Skeletal muscle tissue (tissue), 4 donors: ENCODE measurements around the gene ZNF493. TPM values are rescaled to one million over a fixed set of nuclear protein-coding genes. Genes with fewer than 3 reads are reported as not detected.

ENCODE experiments used
- H3K27ac ChIP-seq: one replicate; pipeline ENCODE4 v1.7.0; 2013; ENCODE audit warnings: mild to moderate bottlenecking, low read depth, low read length, inconsistent platforms
- H3K27me3 ChIP-seq, 3 donors: one replicate each; pipeline ENCODE4 v1.7.0; 2013; ENCODE audit warnings: low read length in 3 of 3; ENCODE audit not compliant: control insufficient read depth in 3 of 3, insufficient read depth in 3 of 3
- H3K36me3 ChIP-seq, 3 donors: one replicate each; pipeline ENCODE4 v1.7.0; 2013; ENCODE audit warnings: low read length in 3 of 3; ENCODE audit not compliant: control insufficient read depth in 3 of 3, insufficient read depth in 3 of 3
- H3K4me1 ChIP-seq, 3 donors: one replicate each; pipeline ENCODE4 v1.7.0; 2013; ENCODE audit warnings: low read length in 3 of 3, mild to moderate bottlenecking in 3 of 3; ENCODE audit not compliant: control insufficient read depth in 3 of 3, insufficient read depth in 3 of 3
- H3K4me3 ChIP-seq, 3 donors: one replicate each; pipeline ENCODE4 v1.7.0; 2013; ENCODE audit warnings: low read length in 3 of 3
- H3K9ac ChIP-seq, 3 donors: one replicate each; pipeline ENCODE4 v1.7.0; 2013; ENCODE audit warnings: low read length in 3 of 3, mild to moderate bottlenecking in 3 of 3, moderate library complexity in 2 of 3, low read depth in 1 of 3
- H3K9me3 ChIP-seq, 3 donors: one replicate each; pipeline ENCODE4 v1.7.0; 2013; ENCODE audit warnings: low read length in 3 of 3; ENCODE audit not compliant: control insufficient read depth in 3 of 3
- total RNA-seq: library from RNA; depleted of rRNA; stranded (reverse); fragments of >200 nt; gene quantifications from one replicate; pipeline ENCODE4 v1.2.3, GENCODE V29; 2014
- donor health status: Osteomylitis.

ZNF493 gene
- total RNA-seq, 1 donor from 2014 or later, result 47.5 TPM

DNA sequence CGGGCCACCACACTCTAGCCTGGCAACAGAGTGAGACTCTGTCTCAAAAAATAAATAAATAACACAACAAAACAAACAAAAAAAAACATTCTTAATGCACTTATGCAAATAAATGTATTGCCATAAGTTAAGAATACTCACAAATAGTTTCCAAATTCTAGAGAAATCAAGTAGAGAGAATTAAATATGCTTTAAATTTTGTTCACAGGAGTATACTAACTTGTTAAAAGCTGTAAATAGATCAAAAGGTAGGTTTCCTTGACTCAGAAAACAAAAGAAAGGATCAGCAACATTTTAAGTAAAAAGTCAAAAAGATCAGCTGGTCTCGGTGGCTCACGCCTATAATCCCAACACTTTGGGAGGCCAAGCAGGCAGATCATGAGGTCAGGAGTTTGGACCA, 58.0 kb downstream of the ZNF493 start:
- H3K4me3 ChIP-seq, result no peak overlapping the region
- no peak overlapping the region for H3K9ac ChIP-seq
- no peak overlapping the region for H3K27ac ChIP-seq
- H3K4me1 ChIP-seq, result no peaks in the 10 kb centered on the region
- H3K27me3 ChIP-seq, result no peaks in the 10 kb centered on the region
- H3K9me3 ChIP-seq, result no peaks in the 10 kb centered on the region
- H3K36me3 ChIP-seq, result no peaks in the 10 kb centered on the region

- Histone ChIP-seq H3K9ac (no peak overlapping the region), H3K27me3 (peaks cover 0 to 5% (median 0%) of the 10 kb centered on the region in 3 donors), H3K4me3 (no peak overlapping the region), H3K4me1 (no peaks in the 10 kb centered on the region), H3K36me3 (no peaks in the 10 kb centered on the region), H3K9me3 (peaks cover 0 to 4% (median 0%) of the 10 kb centered on the region in 3 donors), H3K27ac (no peak overlapping the region)
Observed at GRCh38 chr19:21460686-21461085, 63.8 kb downstream of the ZNF493 start.

GRCh38 chr19:21462540-21462939, 65.6 kb downstream of the ZNF493 start:
- Histone ChIP-seq H3K27ac (no peak overlapping the region), H3K4me3 (no peak overlapping the region), H3K9ac (no peak overlapping the region), H3K27me3 (peaks cover 0 to 5% (median 0%) of the 10 kb centered on the region in 3 donors), H3K36me3 (no peaks in the 10 kb centered on the region), H3K4me1 (no peaks in the 10 kb centered on the region), H3K9me3 (peaks cover 0 to 4% (median 0%) of the 10 kb centered on the region in 3 donors)

- H3K4me1 ChIP-seq, result no peaks in the 10 kb centered on the region
- H3K9me3 ChIP-seq, result peaks cover 0 to 4% (median 0%) of the 10 kb centered on the region in 3 donors
- peaks cover 0 to 5% (median 0%) of the 10 kb centered on the region in 3 donors for H3K27me3 ChIP-seq
- no peak overlapping the region for H3K27ac ChIP-seq
- H3K36me3 ChIP-seq, result no peaks in the 10 kb centered on the region
- H3K9ac ChIP-seq, result peak overlapping the region in 1 of 3 donors; percentile 12
- peak overlapping the region in 1 of 3 donors; percentile 69 for H3K4me3 ChIP-seq
Observed at GRCh38 chr19:21463449-21464105, 66.6 kb downstream of the ZNF493 start.

GRCh38 chr19:21466627-21467026, 69.7 kb downstream of the ZNF493 start:
- H3K27me3 ChIP-seq, result peaks cover 0 to 5% (median 0%) of the 10 kb centered on the region in 3 donors
- H3K9me3 ChIP-seq, result peaks cover 0 to 6% (median 0%) of the 10 kb centered on the region in 3 donors
- no peak overlapping the region for H3K9ac ChIP-seq
- H3K36me3 ChIP-seq, result no peaks in the 10 kb centered on the region
- H3K4me3 ChIP-seq, result no peak overlapping the region
- no peak overlapping the region for H3K27ac ChIP-seq
- H3K4me1 ChIP-seq, result no peaks in the 10 kb centered on the region

DNA sequence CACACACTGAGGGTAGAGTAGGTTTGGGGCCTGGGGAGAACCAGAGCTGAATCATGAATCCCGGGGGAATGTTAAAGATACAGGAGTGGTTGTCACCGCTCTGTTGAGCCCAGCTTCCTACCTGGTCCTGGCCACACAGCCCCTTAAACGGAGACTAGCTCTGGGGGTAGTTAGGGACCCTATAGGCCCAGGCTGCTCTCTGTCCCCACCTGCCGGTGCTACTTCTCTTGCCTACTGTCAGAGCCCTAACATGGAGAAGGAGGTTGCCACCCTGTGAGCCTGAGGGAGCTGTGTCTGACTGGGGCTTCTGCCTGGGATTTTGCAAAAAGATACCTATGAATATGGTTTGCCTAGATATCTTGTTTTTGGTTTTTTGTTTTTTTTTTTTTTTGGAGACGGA, 71.9 kb downstream of the ZNF493 start:
- Histone ChIP-seq H3K4me1 (no peaks in the 10 kb centered on the region), H3K9me3 (peaks cover 0 to 2% (median 0%) of the 10 kb centered on the region in 3 donors), H3K27ac (no peak overlapping the region), H3K9ac (no peak overlapping the region), H3K4me3 (no peak overlapping the region), H3K27me3 (no peaks in the 10 kb centered on the region), H3K36me3 (no peaks in the 10 kb centered on the region)

DNA sequence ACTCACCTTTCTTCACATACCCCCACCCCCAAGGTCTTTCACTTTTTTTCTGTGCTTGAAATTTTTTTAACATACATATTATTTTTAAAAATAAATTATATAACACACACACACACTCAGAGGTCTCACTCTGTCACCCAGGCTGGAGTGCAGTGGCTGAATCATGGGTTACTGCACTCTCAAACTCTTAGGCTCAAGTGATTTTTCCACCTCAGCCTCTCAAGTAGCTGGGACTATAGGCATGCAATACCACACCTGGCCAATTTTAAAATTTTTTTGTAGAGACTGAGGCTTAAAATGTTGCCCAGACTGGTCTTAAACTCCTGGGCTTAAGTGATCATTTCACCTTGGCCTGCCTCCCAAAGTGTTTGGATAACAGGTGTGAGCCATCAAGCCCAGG, 75.6 kb downstream of the ZNF493 start:
- no peak overlapping the region for H3K27ac ChIP-seq
- no peak overlapping the region for H3K9ac ChIP-seq
- peaks cover 0 to 2% (median 0%) of the 10 kb centered on the region in 3 donors for H3K9me3 ChIP-seq
- no peaks in the 10 kb centered on the region for H3K27me3 ChIP-seq
- H3K4me3 ChIP-seq, result no peak overlapping the region
- no peaks in the 10 kb centered on the region for H3K36me3 ChIP-seq
- peaks cover 0 to 8% (median 4%) of the 10 kb centered on the region in 3 donors for H3K4me1 ChIP-seq

DNA sequence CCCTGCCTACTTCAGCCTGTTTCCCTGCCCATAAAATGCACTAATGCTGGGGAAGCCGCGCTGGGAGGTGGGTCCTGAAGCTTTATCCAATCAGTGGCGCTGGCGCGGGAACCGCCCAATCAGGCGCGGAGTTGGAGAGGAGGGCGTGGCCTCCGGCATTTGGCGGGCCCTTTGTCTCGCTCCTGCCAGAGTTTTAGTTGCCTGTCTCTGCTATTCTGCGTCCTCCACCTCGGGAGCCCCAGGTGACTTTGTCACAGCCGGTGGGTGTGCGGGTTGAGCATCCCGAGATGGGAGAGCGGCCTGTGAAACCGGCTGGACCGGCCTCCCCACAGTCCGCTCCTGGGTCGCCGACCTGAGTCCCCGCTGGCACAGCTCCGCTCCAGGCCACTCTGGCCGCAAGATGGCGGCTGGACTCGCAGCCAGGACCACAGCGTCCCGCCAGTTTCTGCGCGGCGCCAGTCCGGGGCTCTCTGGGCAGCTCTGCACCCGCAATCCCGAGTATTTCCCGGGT, 77.8 kb downstream of the ZNF493 start:
- Histone ChIP-seq H3K27me3 (no peaks in the 10 kb centered on the region), H3K4me1 (peaks cover 0 to 8% (median 4%) of the 10 kb centered on the region in 3 donors), H3K9me3 (peaks cover 0 to 2% (median 0%) of the 10 kb centered on the region in 3 donors), H3K9ac (peak overlapping the region in 2 of 3 donors; percentile 19 to 51), H3K4me3 (peak overlapping the region; percentile 61 to 78 (median 65)), H3K27ac (no peak overlapping the region), H3K36me3 (no peaks in the 10 kb centered on the region)

Other genes starting within 250 kb of the ZNF493 start
- 7.3 TPM for gene ZNF708, start 67.7 kb upstream of the ZNF493 start, total RNA-seq
- gene ZNF738, start 38.1 kb upstream of the ZNF493 start, total RNA-seq, result 15.7 TPM
- gene ZNF429, start 108.5 kb downstream of the ZNF493 start, total RNA-seq, result 10.4 TPM